NCI-H1048 (cell line): ENCODE results near the gene IL1RAPL1.

Source experiments
- DNase-seq: peaks from one replicate; lab custom pipeline; 2025; lab: John Stamatoyannopoulos, UW

Gene IL1RAPL1

GRCh38 chrX:28979877-28980276 lies 392.6 kb downstream of the IL1RAPL1 start:
- DNase-seq, result no peak

DNA sequence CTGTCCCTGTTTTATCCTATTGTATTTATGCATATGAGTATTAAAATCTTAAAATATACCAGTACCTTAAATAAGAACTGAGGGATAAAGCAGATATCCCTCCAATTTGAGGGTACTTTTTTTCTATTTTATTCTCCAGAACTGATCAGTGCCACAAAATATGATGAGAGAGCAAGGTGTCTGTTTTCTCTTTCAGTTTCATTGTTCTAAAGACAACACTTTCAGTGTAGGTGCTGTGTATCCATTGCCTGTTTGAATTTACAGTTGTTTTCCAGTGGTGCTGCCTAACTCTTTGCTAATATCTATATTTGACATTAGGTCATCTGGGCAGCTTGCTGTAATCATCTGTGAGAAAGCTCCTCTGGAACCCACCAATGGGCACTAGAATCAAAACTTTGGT lies 394.7 kb downstream of the IL1RAPL1 start:
- DNase-seq, result no peak

GRCh38 chrX:28988246-28988645 lies 401.0 kb downstream of the IL1RAPL1 start:
- DNase-seq, result no peak

DNA sequence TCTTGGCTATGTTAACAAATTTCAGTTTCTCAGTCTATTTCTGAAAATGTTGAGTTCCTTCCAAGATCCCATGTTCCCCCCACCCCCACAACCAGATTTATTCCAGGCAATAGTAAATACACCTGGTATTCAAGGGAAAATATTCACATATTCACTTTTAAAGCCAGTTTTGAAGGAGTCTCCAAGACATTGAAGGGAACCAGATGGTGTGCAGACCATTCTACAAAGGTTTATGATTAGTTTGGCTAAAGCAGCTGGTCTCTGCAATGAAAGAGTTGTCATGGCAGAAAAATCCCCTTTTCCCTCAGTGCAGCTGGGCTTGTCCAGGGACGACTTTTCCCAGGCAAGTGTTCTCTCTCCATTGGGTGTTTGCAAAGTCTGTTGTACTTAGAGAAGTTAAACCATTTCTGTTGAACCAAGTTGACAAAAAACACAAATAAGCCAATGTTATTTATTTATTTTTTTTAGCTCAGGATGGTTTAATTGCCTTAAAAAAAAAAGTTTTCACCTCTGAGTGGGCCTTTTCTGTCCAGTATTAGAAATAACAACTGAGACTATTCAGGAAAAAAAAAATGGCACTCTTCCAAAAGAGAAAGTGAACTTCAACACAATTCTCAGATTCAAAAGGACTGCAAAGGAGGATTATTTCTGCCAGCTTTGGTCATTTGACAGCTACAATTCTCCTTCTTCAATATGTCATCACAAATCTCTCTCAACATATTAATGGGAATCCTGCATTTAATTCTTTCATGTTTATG lies 410.6 kb downstream of the IL1RAPL1 start:
- DNase-seq, result no peak

DNA sequence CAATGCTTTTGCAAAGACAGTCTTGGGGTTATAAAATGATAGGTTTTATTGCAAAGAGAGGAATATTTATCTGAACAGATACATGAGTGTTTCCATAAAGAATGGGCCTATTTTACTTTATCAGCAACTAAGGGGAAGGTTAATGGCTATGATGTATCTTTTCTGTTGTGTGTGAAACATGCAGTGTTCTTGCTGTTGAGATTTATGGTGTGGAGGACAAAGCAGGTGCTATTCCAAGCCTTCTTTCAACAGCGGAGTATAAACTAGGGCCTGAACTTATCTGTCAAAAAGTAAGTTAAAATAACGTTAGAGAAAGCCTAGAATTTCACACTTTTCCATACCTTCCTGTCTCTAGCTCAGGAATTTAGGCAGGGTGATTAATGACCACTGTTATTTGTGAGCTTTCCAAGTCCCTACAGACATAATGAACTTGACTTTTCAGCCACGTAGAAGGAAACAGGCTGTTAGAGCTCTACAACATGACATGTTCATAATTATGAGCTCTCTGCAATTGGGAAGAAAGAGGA lies 411.4 kb downstream of the IL1RAPL1 start:
- DNase-seq, result no peak

DNA sequence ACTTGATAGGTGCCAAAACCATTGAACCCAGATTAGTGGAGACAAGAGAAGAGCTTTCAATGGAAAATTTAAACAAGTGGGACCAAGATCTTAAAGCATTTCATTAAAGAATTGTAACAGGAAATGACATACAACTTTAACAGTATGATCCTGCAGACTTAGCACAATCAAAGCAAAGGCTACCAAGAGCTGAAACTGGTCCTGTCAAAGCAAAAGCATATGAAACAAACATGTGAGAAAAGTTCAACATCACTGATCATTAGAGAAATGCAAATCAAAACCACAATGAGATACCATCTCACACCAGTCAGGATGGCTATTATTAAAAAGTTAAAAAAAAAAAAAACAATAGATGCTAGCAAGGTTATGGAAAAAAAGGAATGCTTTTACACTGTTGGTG lies 425.6 kb downstream of the IL1RAPL1 start:
- no peak for DNase-seq

DNA sequence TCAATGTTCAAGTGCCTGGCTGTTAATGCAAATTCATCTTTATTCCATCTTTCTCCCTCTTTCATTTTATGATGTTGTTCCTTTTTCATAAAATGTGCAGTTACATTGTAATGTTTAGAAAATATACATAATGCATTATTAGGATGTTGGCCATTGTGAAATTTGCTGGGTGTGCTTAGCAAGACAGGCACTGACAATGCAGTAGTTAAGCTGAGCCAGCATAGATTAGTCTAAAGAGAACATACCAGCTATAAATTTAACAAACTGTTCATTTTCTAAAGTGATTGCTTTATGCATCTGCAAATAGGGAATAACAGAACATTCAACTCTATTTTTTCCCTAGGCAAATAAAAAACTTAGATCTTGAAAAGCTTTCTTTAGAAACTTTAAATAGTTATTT lies 436.0 kb downstream of the IL1RAPL1 start:
- DNase-seq, result no peak

DNA sequence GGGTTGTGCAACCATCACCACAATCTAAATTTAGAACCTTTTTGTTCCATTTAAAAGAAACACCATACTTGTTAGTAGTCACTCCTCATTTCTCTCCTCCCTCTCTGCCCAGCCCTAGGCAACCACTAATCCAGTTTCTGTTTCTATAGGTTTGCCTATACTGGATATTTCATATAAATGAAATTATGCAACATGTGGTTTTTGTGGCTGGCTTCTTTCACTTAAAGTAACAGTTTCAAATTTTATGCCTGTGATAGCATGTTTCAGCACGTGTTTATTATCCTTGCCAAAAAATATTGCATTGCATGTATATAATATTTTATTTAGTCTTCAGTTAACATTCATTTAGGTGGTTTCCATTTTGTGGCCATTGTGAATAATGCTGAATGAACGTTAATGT lies 437.6 kb downstream of the IL1RAPL1 start:
- no peak for DNase-seq

DNA sequence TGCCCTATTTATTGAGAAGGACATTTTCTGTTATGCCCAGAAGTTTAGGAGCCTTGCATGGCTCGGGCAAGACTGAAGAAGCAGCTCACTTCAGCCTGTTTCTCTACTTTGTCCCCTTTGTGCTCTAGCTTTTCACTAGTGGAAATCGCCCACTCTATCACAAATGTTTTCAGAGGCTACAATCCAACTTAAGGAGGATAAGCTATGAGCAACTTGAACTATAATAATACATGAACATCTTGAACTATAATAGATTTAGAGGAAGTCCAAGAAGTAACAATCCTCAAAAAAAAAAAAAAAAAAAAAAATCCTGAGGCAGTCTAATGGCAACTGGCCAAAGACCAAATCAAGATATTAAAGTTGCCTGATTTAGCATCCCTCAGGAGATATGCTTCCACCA lies 452.3 kb downstream of the IL1RAPL1 start:
- DNase-seq, result no peak

- no peak for DNase-seq
These were observed 452.9 kb downstream of the IL1RAPL1 start for GRCh38 chrX:29040160-29040559.

GRCh38 chrX:29042341-29042740 lies 455.1 kb downstream of the IL1RAPL1 start:
- DNase-seq, result no peak

- DNase-seq, result no peak
These were observed 456.5 kb downstream of the IL1RAPL1 start for GRCh38 chrX:29043746-29044145.

- DNase-seq, result no peak
These were observed 457.4 kb downstream of the IL1RAPL1 start for GRCh38 chrX:29044423-29045184.

- DNase-seq, result no peak
These were observed 478.2 kb downstream of the IL1RAPL1 start for GRCh38 chrX:29065477-29065876.

GRCh38 chrX:29066516-29066915 lies 479.3 kb downstream of the IL1RAPL1 start:
- no peak for DNase-seq

DNA sequence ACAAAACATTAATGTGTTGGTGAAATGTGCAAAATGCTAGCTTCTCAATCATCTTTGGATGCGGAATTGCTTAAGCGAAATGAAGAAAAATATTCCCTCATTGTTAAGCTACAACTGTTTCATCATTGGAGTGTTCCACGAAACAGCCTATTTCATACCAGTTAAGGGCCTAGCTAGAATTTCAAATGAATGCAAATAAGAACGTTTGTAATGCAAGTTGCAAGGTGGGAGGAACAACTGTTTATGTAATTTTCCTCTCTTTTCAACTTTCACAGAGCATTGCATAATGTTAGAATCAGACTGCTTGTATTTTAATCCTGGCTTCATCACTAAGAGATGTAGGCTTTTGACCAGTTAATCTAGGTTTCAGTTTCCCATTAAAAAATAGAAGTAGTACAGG lies 480.1 kb downstream of the IL1RAPL1 start:
- no peak for DNase-seq

GRCh38 chrX:29071525-29072320 lies 484.5 kb downstream of the IL1RAPL1 start:
- no peak for DNase-seq

DNA sequence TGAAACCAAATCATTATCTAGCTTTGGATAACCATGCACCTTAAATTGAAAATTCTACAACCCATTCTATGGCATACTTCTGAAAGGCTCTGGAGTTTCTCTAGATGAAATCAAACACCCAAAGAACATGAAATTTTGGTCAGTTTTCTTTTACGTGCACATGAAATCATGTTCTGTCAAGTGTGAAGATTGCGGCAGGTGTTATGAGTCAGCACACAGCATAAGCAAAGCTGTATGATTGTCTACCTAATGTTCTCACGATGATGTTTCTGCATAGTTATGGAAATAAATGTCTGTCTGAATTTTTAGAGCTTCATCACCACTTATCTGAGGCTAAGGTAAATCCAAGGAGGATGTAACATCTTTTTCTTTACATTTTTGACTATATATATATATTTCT lies 495.3 kb downstream of the IL1RAPL1 start:
- no peak for DNase-seq

- DNase-seq, result no peak
These were observed 496.6 kb downstream of the IL1RAPL1 start for GRCh38 chrX:29083823-29084222.

GRCh38 chrX:29090811-29091210 lies 503.6 kb downstream of the IL1RAPL1 start:
- DNase-seq, result no peak

GRCh38 chrX:29107231-29107630 lies 520.0 kb downstream of the IL1RAPL1 start:
- DNase-seq, result no peak

DNA sequence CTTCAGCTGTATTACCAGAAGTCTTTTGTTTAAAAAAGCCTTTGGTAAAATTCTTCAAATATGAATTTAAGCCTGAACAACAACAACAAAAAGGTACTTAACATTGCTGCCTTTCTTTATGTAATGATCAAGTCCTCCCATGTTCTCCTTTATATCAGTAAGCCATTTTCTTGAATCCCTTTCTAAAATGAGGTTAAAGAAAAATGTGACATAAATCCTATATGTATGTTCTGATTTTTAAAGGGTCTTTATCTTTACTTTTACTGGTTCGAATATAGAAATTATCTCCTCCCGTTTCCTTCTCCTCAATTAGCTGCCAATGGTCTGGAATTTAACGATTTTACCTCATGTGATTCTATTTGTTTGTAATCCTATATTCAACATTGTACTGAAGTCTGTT lies 522.8 kb downstream of the IL1RAPL1 start:
- no peak for DNase-seq

DNA sequence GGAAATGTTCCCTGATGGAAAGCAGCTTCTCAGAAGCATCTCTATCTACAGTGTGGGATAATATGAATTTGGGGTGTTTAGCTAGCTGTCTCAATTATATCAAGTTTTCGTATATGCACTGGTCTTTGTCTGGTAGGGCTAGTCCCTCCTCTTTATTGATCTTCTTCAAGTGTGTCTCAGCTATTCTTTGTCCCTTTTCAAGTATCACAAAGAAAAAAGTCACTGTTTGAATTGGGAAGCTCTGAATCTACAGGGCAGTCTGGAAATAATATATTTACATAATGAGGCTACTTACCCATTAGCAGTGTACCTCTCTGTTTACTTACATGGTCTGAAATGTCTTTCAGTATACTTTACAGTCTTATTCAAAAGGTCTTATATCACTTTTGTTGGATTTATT lies 526.0 kb downstream of the IL1RAPL1 start:
- no peak for DNase-seq
